Ishikawa (cell line): ENCODE data around the gene SEMA3G.

Experiments
- CEBPB ChIP-seq: IDR thresholded peaks from 2 replicates; pipeline ENCODE4 v1.6.1; 2012
- CREB1 ChIP-seq: IDR thresholded peaks from 2 replicates; pipeline ENCODE4 v1.6.1; 2012; ENCODE audit warnings: low read depth
- EGR1 ChIP-seq: IDR thresholded peaks from 2 replicates; pipeline ENCODE4 v1.6.1; 2012
- EP300 ChIP-seq: IDR thresholded peaks from 2 replicates; pipeline ENCODE4 v1.6.1; 2012; ENCODE audit warnings: borderline replicate concordance
- FOXM1 ChIP-seq: IDR thresholded peaks from 2 replicates; pipeline ENCODE4 v1.6.1; 2012; ENCODE audit warnings: low read depth, borderline replicate concordance
- RAD21 ChIP-seq: IDR thresholded peaks from 2 replicates; pipeline ENCODE4 v1.6.1; 2012; ENCODE audit warnings: low read depth
- TAF1 ChIP-seq: IDR thresholded peaks from 2 replicates; pipeline ENCODE4 v1.6.1; 2012; ENCODE audit warnings: low read depth, mild to moderate bottlenecking
- TCF12 ChIP-seq: IDR thresholded peaks from 2 replicates; pipeline ENCODE4 v1.6.1; 2012; ENCODE audit warnings: low read depth
- TEAD4 ChIP-seq: IDR thresholded peaks from 2 replicates; pipeline ENCODE4 v1.6.1; 2012
- YY1 ChIP-seq: IDR thresholded peaks from 2 replicates; pipeline ENCODE4 v1.6.1; 2012; ENCODE audit warnings: low read depth
- ZBTB7A ChIP-seq: IDR thresholded peaks from 2 replicates; pipeline ENCODE4 v1.6.1; 2012; ENCODE audit warnings: low read depth
- TF ChIP-seq, protein P1 (sequence below): IDR thresholded peaks from 2 replicates; pipeline ENCODE4 v1.6.1; 2012
- TF ChIP-seq, protein P2 (sequence below): IDR thresholded peaks from 2 replicates; pipeline ENCODE4 v1.6.1; 2012; ENCODE audit warnings: low read depth, mild to moderate bottlenecking

DNA sequence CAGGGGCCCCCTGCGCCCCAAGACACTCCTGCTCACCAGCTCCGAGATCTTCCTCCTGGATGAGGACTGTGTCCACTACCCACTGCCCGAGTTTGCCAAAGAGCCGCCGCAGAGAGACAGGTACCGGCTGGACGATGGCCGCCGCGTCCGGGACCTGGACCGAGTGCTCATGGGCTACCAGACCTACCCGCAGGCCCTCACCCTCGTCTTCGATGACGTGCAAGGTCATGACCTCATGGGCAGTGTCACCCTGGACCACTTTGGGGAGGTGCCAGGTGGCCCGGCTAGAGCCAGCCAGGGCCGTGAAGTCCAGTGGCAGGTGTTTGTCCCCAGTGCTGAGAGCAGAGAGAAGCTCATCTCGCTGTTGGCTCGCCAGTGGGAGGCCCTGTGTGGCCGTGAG is 47.2 kb upstream of the SEMA3G start:
- TF ChIP-seq ZBTB7A (no peak), EP300 (no peak), RAD21 (no peak), FOXM1 (no peak), CREB1 (no peak), TEAD4 (no peak), CEBPB (no peak), TCF12 (no peak), TAF1 (no peak), YY1 (no peak), EGR1 (no peak)
- TF ChIP-seq, protein P1, sequence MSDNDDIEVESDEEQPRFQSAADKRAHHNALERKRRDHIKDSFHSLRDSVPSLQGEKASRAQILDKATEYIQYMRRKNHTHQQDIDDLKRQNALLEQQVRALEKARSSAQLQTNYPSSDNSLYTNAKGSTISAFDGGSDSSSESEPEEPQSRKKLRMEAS, result no peak
- TF ChIP-seq, protein P2, sequence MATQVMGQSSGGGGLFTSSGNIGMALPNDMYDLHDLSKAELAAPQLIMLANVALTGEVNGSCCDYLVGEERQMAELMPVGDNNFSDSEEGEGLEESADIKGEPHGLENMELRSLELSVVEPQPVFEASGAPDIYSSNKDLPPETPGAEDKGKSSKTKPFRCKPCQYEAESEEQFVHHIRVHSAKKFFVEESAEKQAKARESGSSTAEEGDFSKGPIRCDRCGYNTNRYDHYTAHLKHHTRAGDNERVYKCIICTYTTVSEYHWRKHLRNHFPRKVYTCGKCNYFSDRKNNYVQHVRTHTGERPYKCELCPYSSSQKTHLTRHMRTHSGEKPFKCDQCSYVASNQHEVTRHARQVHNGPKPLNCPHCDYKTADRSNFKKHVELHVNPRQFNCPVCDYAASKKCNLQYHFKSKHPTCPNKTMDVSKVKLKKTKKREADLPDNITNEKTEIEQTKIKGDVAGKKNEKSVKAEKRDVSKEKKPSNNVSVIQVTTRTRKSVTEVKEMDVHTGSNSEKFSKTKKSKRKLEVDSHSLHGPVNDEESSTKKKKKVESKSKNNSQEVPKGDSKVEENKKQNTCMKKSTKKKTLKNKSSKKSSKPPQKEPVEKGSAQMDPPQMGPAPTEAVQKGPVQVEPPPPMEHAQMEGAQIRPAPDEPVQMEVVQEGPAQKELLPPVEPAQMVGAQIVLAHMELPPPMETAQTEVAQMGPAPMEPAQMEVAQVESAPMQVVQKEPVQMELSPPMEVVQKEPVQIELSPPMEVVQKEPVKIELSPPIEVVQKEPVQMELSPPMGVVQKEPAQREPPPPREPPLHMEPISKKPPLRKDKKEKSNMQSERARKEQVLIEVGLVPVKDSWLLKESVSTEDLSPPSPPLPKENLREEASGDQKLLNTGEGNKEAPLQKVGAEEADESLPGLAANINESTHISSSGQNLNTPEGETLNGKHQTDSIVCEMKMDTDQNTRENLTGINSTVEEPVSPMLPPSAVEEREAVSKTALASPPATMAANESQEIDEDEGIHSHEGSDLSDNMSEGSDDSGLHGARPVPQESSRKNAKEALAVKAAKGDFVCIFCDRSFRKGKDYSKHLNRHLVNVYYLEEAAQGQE, result no peak
